ENCODE measurements around the gene ESR1.
"Not testable (repeated sequence)": the region's sequence is repeated elsewhere in the genome, so short reads cannot be mapped to it uniquely, and the experiment has no call there.

Gene ESR1

DNA sequence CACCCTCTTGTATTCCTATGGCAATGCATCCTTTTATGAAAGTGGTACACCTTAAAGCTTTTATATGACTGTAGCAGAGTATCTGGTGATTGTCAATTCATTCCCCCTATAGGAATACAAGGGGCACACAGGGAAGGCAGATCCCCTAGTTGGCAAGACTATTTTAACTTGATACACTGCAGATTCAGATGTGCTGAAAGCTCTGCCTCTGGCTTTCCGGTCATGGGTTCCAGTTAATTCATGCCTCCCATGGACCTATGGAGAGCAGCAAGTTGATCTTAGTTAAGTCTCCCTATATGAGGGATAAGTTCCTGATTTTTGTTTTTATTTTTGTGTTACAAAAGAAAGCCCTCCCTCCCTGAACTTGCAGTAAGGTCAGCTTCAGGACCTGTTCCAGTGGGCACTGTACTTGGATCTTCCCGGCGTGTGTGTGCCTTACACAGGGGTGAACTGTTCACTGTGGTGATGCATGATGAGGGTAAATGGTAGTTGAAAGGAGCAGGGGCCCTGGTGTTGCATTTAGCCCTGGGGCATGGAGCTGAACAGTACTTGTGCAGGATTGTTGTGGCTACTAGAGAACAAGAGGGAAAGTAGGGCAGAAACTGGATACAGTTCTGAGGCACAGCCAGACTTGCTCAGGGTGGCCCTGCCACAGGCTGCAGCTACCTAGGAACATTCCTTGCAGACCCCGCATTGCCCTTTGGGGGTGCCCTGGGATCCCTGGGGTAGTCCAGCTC, 292.1 kb downstream of the ESR1 start:
- no peak for DNase-seq

DNA sequence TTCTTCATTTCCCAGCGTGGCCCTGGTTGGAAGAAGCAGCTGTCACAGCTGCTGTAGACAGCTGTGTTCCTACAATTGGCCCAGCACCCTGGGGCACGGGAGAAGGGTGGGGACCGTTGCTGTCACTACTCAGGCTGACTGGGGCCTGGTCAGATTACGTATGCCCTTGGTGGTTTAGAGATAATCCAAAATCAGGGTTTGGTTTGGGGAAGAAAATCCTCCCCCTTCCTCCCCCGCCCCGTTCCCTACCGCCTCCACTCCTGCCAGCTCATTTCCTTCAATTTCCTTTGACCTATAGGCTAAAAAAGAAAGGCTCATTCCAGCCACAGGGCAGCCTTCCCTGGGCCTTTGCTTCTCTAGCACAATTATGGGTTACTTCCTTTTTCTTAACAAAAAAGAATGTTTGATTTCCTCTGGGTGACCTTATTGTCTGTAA, 292.7 kb downstream of the ESR1 start:
- DNase-seq = no peak

- no peak for DNase-seq
Measured at GRCh38 chr6:152107973-152108372, 300.5 kb downstream of the ESR1 start.

GRCh38 chr6:152110886-152111820, 303.7 kb downstream of the ESR1 start:
- DNase-seq = no peak

DNA sequence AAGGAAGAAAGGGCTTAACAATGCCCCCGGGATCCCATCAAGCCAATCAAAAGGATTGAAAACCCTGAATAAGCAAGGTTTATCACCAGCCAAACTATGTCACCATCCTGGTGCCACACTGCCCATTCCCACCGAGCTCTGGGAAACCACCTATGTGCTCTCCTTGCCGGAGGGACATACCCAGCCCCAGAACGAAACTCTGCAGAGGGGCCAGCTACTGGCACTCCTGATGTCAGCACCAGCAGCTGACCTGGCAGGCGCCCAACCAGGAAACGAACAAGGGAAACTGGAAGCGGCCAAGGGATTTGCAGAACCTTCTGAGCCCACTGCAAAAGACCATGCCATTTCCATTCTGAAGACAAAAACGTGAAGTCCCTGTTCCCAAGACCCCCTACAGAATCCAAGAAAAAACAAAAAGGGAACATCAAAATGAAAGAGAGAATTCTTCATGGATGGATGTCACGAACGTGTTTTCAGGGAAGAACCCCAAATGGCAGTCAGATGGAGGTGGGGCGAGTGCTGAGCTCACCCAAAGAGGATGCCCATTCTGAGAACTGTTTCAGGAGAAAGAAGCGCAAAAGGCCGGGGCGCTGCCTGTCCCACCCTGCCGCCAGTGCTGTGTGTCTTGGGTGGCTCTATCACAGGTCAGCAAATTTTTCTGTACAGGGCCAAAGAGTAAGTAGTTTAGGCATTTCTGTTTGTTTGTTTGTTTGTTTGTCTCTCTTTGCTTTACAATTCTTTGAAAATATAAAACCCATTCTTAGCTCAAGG, 305.2 kb downstream of the ESR1 start:
- no peak for DNase-seq

- DNase-seq = no peak
Measured at GRCh38 chr6:152117156-152118133, 310.0 kb downstream of the ESR1 start.

- DNase-seq = no peak
Measured at GRCh38 chr6:152118224-152118623, 310.7 kb downstream of the ESR1 start.

DNA sequence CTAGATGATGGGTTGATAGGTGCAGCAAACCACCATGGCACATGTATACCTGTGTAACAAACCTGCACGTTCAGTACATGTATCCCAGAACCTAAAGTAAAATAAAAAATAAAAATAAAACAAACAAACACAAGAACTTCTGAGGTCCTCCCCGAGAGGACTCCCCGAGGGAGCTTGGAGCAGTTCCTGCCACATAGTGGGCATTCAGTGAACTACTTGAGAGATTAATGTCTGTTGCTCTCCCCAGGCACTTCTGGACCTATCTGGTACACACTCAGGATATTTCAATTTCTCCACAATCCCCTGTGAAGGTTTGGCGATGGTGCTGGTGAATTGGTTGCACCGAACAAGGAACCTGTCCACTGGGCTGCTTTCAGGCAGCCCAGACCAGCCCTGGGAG, 311.2 kb downstream of the ESR1 start:
- no peak for DNase-seq

DNA sequence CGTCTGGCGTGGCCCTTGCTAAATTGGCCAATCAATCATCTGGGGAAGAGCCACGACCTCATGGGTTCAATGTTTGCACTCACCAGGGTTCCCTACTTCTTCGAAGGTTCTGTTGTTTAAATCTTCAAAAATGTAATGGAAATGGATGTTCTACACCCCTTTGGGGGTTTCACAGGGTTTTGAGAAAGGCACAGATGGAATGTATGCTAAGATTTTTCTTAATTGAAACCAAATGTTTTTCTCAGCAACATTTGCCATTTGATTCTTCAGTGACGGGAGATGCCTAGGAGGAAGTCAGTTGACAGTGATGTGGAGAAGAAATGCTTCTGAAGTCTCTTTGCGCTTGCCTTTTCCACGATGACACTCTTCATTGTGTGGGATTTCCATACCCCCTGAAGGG, 312.3 kb downstream of the ESR1 start:
- DNase-seq = no peak

DNA sequence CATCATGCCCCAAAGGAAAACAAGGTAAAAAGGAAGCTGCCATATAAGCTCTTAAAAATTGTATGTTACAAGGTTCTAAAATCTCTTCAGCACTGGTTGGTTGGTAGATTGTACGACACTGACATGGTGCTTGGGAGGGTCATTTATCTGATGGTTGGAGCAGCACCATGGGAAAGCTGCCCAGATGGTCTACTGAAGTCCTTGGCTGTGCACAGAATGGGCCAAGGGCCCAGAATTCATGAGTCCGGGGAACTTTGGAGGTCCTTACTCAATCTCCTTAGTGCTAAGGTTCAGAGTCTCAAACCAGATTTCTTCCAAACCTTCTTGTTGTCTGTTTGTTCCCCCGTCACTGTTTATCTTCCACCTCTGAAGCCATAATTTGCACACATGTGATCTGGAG, 314.4 kb downstream of the ESR1 start:
- no peak for DNase-seq

GRCh38 chr6:152122434-152122833, 315.0 kb downstream of the ESR1 start:
- no peak for DNase-seq

- DNase-seq = no peak
Measured at GRCh38 chr6:152123076-152123475, 315.6 kb downstream of the ESR1 start.

- DNase-seq = no peak
Measured at GRCh38 chr6:152124429-152125074, 317.1 kb downstream of the ESR1 start.

- no peak for DNase-seq
Measured at GRCh38 chr6:152127432-152128165, 320.1 kb downstream of the ESR1 start.

DNA sequence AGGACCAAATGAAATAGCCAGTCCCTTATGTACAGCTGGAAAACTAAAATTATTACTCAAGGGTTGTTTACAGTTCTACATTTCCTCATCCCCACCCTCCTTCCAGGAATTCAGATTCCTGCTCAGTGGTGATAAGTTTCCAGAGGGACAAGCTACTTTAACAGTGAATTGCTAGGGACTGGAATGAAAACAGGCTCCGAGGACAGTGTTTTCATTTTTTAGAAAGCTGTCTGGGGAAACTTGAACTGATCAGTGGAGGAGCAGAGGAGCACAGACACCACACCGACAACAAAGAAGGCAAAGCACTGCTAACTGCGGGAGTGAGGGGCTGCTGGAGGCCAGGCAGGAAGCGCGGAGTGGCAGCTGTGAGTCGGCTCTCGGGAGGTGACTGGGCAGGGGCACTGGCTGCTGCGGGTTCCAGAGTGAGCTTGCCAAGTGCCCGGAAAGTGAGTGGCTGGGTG, 322.2 kb downstream of the ESR1 start:
- DNase-seq = no peak

- DNase-seq = no peak
Measured at GRCh38 chr6:152130441-152130840, 323.0 kb downstream of the ESR1 start.

GRCh38 chr6:152135755-152136448, 328.4 kb downstream of the ESR1 start:
- DNase-seq = no peak

GRCh38 chr6:152136449-152136825, 329.0 kb downstream of the ESR1 start:
- no peak for DNase-seq

GRCh38 chr6:152138344-152138743, 330.9 kb downstream of the ESR1 start:
- DNase-seq = not testable (repeated sequence)

DNA sequence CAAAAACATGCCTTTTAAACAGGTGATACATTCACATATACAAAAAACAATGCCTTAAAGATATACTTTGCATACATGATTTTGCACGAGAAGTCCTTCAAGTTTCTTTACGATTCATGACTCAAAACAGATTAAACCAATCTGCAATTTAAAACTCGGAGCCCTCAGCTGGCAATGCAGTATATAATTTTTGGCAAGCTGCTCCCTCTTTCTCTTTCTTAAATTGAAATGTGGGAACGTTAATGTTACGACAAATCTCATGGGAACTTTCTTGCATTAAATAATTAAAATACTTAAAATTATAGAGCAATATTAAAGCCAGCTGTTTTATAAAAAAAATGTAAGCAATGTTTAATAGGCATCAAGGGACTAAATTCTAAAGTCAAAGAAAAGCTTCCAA, 334.6 kb downstream of the ESR1 start:
- DNase-seq = no peak
